ENCODE measurements around the gene SREK1. TPM values are rescaled to one million over a fixed set of nuclear protein-coding genes. Genes with fewer than 3 reads are reported as not detected.

The SREK1 gene, protein sequence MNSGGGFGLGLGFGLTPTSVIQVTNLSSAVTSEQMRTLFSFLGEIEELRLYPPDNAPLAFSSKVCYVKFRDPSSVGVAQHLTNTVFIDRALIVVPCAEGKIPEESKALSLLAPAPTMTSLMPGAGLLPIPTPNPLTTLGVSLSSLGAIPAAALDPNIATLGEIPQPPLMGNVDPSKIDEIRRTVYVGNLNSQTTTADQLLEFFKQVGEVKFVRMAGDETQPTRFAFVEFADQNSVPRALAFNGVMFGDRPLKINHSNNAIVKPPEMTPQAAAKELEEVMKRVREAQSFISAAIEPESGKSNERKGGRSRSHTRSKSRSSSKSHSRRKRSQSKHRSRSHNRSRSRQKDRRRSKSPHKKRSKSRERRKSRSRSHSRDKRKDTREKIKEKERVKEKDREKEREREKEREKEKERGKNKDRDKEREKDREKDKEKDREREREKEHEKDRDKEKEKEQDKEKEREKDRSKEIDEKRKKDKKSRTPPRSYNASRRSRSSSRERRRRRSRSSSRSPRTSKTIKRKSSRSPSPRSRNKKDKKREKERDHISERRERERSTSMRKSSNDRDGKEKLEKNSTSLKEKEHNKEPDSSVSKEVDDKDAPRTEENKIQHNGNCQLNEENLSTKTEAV
- 187 TPM for total RNA-seq

GRCh38 chr5:66144074-66144833 is at the start of gene SREK1:
SREK1 (plus strand) TSS chr5:66144300; CDS start chr5:66144377, 77 bp downstream.

Other genes with a start within 250 kb of the SREK1 start
- 99.2 TPM for gene ERBIN, start 217.7 kb upstream of the SREK1 start, total RNA-seq